ENCODE data around the gene KRTAP1-5. TPM values are rescaled to one million over a fixed set of nuclear protein-coding genes. Genes with fewer than 3 reads are reported as not detected.

Gene KRTAP1-5
- total RNA-seq, 1 donor: 25.0 TPM

GRCh38 chr17:40996829-40997228, 30.2 kb downstream of the KRTAP1-5 start:
- Histone ChIP-seq H3K36me3 (ENCODE audit: insufficient read depth, low read length) (no peaks in the 10 kb centered on the region), H3K4me2 (ENCODE audit: insufficient read depth, low read length) (no peak overlapping the region), H3K27ac (ENCODE audit: low read depth, low read length) (no peak overlapping the region), H2AFZ (ENCODE audit: low read length) (no peak overlapping the region), H3K4me1 (ENCODE audit: insufficient read depth, low read length) (no peaks in the 10 kb centered on the region), H3K27me3 (ENCODE audit: insufficient read depth, low read length) (no peaks in the 10 kb centered on the region), H3K79me2 (ENCODE audit: insufficient read depth, low read length) (no peaks in the 10 kb centered on the region), H3K9me3 (ENCODE audit: low read depth, low read length) (no peaks in the 10 kb centered on the region), H3K4me3 (ENCODE audit: insufficient read depth, low read length) (no peak overlapping the region), H4K20me1 (ENCODE audit: insufficient read depth, low read length) (no peaks in the 10 kb centered on the region)
- DNase-seq (ENCODE audit: insufficient read length, low spot score, missing footprints): no peak
- no peak for TF ChIP-seq CTCF (IDR thresholded peaks at IDR 0.05; ENCODE audit: extremely low read depth, low read depth, low read length)

- Histone ChIP-seq H3K4me3 (ENCODE audit: insufficient read depth, low read length) (no peak overlapping the region), H3K79me2 (ENCODE audit: insufficient read depth, low read length) (no peaks in the 10 kb centered on the region), H3K4me1 (ENCODE audit: insufficient read depth, low read length) (no peaks in the 10 kb centered on the region), H3K27ac (ENCODE audit: low read depth, low read length) (no peak overlapping the region), H2AFZ (ENCODE audit: low read length) (no peak overlapping the region), H3K27me3 (ENCODE audit: insufficient read depth, low read length) (no peaks in the 10 kb centered on the region), H3K4me2 (ENCODE audit: insufficient read depth, low read length) (no peak overlapping the region), H3K9me3 (ENCODE audit: low read depth, low read length) (no peaks in the 10 kb centered on the region), H4K20me1 (ENCODE audit: insufficient read depth, low read length) (no peaks in the 10 kb centered on the region), H3K36me3 (ENCODE audit: insufficient read depth, low read length) (no peaks in the 10 kb centered on the region)
- TF ChIP-seq CTCF (IDR thresholded peaks at IDR 0.05; ENCODE audit: extremely low read depth, low read depth, low read length): no peak
- no peak for DNase-seq (ENCODE audit: insufficient read length, low spot score, missing footprints)
Measured at GRCh38 chr17:40995116-40995515, 31.9 kb downstream of the KRTAP1-5 start.

DNA sequence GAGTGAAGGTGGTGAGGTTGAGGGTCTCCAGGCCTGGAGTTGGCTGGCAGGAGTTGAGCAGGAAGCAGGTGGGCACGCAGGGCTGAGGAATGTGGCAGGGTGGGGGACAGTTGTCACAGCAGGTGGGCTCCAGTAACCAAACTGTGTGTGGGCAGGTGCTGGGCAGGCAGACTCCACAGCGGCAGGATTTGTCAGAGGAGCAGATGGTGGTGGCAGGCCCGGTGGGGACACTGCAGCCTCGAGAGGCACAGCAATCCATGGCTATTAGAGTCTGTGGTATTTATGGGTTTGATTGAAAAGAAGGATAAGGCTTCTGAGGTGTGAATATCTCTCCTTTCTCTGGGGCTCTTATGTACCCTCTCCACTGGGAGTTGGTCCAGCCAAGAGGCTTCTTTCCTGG, 33.2 kb downstream of the KRTAP1-5 start, which contains the start of gene KRTAP3-3:
KRTAP3-3 (minus strand) TSS at position 326 of the 400 bp plus-strand sequence; CDS start at position 259, 67 bp downstream.
- DNase-seq (ENCODE audit: insufficient read length, low spot score, missing footprints): no peak
- H3K4me2 ChIP-seq (ENCODE audit: insufficient read depth, low read length): no peak within 1 kb of the TSS
- no peaks in the 10 kb centered on the region for H3K4me1 ChIP-seq (ENCODE audit: insufficient read depth, low read length)
- no peak within 1 kb of the TSS for H2AFZ ChIP-seq (ENCODE audit: low read length)
- H3K79me2 ChIP-seq (ENCODE audit: insufficient read depth, low read length): no peaks in the 10 kb centered on the region
- no peak within 1 kb of the TSS for H3K4me3 ChIP-seq (ENCODE audit: insufficient read depth, low read length)
- no peaks in the 10 kb centered on the region for H4K20me1 ChIP-seq (ENCODE audit: insufficient read depth, low read length)
- H3K27ac ChIP-seq (ENCODE audit: low read depth, low read length): no peak within 1 kb of the TSS
- no peaks in the 10 kb centered on the region for H3K27me3 ChIP-seq (ENCODE audit: insufficient read depth, low read length)
- H3K9me3 ChIP-seq (ENCODE audit: low read depth, low read length): no peaks in the 10 kb centered on the region
- TF ChIP-seq CTCF (IDR thresholded peaks at IDR 0.05; ENCODE audit: extremely low read depth, low read depth, low read length): no peak
- no peaks in the 10 kb centered on the region for H3K36me3 ChIP-seq (ENCODE audit: insufficient read depth, low read length)

DNA sequence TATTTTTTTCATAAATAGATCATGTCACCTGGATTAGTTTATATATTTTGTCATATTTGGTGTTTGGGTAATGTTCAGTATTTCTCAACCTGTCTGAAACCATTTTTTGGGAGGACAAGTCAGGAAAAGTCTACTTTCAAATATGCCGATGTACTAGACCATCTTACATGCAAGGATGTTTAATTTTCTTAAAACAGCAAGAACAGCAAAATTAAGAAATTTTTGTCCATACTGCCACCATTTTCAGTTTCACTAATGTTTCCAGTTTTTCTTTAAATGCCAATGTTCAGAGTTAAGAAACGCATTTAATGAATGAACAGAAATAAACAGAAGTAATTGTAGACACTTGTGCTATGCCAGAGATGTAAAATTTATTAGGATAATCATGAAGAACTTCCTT, 33.9 kb downstream of the KRTAP1-5 start:
- H4K20me1 ChIP-seq (ENCODE audit: insufficient read depth, low read length): no peaks in the 10 kb centered on the region
- H3K27ac ChIP-seq (ENCODE audit: low read depth, low read length): no peak overlapping the region
- H3K4me3 ChIP-seq (ENCODE audit: insufficient read depth, low read length): no peak overlapping the region
- no peaks in the 10 kb centered on the region for H3K36me3 ChIP-seq (ENCODE audit: insufficient read depth, low read length)
- no peaks in the 10 kb centered on the region for H3K4me1 ChIP-seq (ENCODE audit: insufficient read depth, low read length)
- H2AFZ ChIP-seq (ENCODE audit: low read length): no peak overlapping the region
- no peaks in the 10 kb centered on the region for H3K79me2 ChIP-seq (ENCODE audit: insufficient read depth, low read length)
- H3K27me3 ChIP-seq (ENCODE audit: insufficient read depth, low read length): no peaks in the 10 kb centered on the region
- no peak for TF ChIP-seq CTCF (IDR thresholded peaks at IDR 0.05; ENCODE audit: extremely low read depth, low read depth, low read length)
- DNase-seq (ENCODE audit: insufficient read length, low spot score, missing footprints): no peak
- H3K4me2 ChIP-seq (ENCODE audit: insufficient read depth, low read length): no peak overlapping the region
- no peaks in the 10 kb centered on the region for H3K9me3 ChIP-seq (ENCODE audit: low read depth, low read length)

All from osteoblast (primary cell).